ENCODE data around the gene ATP10A. TPM values are rescaled to one million over a fixed set of nuclear protein-coding genes. Genes with fewer than 3 reads are reported as not detected.

Gene ATP10A
- total and polyA plus RNA-seq, 9 of the 15 experiments (the other 6 are each of a cell fraction or from before 2014, with no cell fraction given) = 0.09 TPM; not detected in 8

GRCh38 chr15:25897658-25898057 is 34.5 kb upstream of the ATP10A start:
- in situ Hi-C loops (cut with MboI) = no loop called here
- CTCF ChIA-PET (ENCODE audit: low intra/inter-chr PET ratio) = no interaction called here
- no peak for FAIRE-seq

DNA sequence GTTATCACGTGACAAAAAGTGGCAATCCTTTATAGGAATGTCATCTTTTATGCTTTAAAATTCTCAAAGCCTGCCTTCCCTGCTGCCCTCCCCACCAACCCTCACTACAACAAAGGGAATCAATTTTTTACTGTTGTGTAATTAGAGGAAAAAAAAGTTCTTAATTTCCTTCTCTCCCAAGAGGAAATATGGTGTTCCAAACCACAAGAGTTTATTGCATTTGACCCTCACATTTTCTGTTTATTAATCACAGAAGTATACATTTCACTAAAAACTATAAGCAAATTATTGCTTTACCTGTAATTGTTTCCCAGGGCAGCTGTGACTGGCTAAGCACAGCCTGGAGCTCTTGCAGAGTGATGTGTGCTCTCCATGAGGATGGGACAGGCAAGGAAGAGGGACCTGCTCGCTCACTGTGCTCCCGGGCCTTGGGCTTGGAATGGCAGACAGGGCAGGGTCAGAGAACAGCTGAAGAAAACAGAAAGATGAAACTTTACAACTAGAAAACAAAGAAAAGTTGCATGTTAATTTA is 31.3 kb upstream of the ATP10A start:
- ATAC-seq (no peak), FAIRE-seq (no peak), DNase-seq (ENCODE audit: extremely low read depth in 1 of 4, low spot score in 3 of 4) (no peak)
- H3K79me2 ChIP-seq (ENCODE audit: control insufficient read depth, insufficient read depth, low read length) = no peaks in the 10 kb centered on the region
- no peaks in the 10 kb centered on the region for H3K27me3 ChIP-seq (ENCODE audit: control insufficient read depth in 2 of 2, insufficient read depth in 2 of 2, low read length in 2 of 2)
- no peaks in the 10 kb centered on the region for H3K9me3 ChIP-seq (replicated peaks; ENCODE audit: control insufficient read depth, insufficient read depth, low read depth, low read length)
- H4K20me1 ChIP-seq (replicated peaks; ENCODE audit: control insufficient read depth, insufficient read depth, low read length) = no peaks in the 10 kb centered on the region
- BruUV-seq (replicated peaks) = no TSS peak
- ChIA-PET POLR2A (no interaction called here), CTCF (ENCODE audit: low intra/inter-chr PET ratio) (no interaction called here)
- no peaks in the 10 kb centered on the region for H3K9me1 ChIP-seq (ENCODE audit: control insufficient read depth, insufficient read depth, low read length)
- no peaks in the 10 kb centered on the region for H3K36me3 ChIP-seq (ENCODE audit: control insufficient read depth, insufficient read depth, low read length)
- no peak overlapping the region for H3K27ac ChIP-seq (ENCODE audit: extremely low read depth, low read depth, low read length)
- no peak for TF ChIP-seq SMARCA4 (IDR thresholded peaks at IDR 0.05)
- no peak for TF ChIP-seq GTF2B (IDR thresholded peaks at IDR 0.05; ENCODE audit: extremely low read depth, insufficient read length)
- TF ChIP-seq HDGF (IDR thresholded peaks at IDR 0.05) = no peak
- TF ChIP-seq EZH2 (IDR thresholded peaks at IDR 0.05; ENCODE audit: borderline replicate concordance, low read depth, low read length) = no peak
- TF ChIP-seq SETDB1 (IDR thresholded peaks at IDR 0.05; ENCODE audit: low read length) = no peak
- TF ChIP-seq NKRF (IDR thresholded peaks at IDR 0.05; ENCODE audit: borderline replicate concordance) = no peak
- TF ChIP-seq ADNP (tag; IDR thresholded peaks at IDR 0.05) = no peak
- no peak for TF ChIP-seq CCAR2 (IDR thresholded peaks at IDR 0.05; ENCODE audit: low read depth, low read length)
- no peak for TF ChIP-seq CREBBP (IDR thresholded peaks at IDR 0.05; ENCODE audit: low read depth, low read length)
- no peak for TF ChIP-seq HIVEP1 (CRISPR knock-in tag; IDR thresholded peaks at IDR 0.05)
- TF ChIP-seq FIP1L1 (IDR thresholded peaks at IDR 0.05; ENCODE audit: low read depth, low read length, poor library complexity, severe bottlenecking) = no peak
- no peak for TF ChIP-seq NR2C1 (IDR thresholded peaks at IDR 0.05)
- TF ChIP-seq NR2C1 (tag; IDR thresholded peaks at IDR 0.05) = no peak
- no peak for TF ChIP-seq ZNF644 (tag; IDR thresholded peaks at IDR 0.05; ENCODE audit: low read depth)
- TF ChIP-seq ZSCAN29 (IDR thresholded peaks at IDR 0.05) = no peak
- TF ChIP-seq XRCC3 (IDR thresholded peaks at IDR 0.05) = no peak
- TF ChIP-seq PML (IDR thresholded peaks at IDR 0.05; ENCODE audit: low read length) = no peak
- H3K9ac ChIP-seq (ENCODE audit: insufficient read depth in 1 of 2, low read depth in 2 of 2, low read length in 2 of 2) = no peak overlapping the region
- H3K4me2 ChIP-seq (ENCODE audit: insufficient read depth, low read length) = no peak overlapping the region
- H3K4me1 ChIP-seq (replicated peaks in 1 of 2; ENCODE audit: control insufficient read depth in 2 of 2, insufficient read depth in 2 of 2, low read length in 2 of 2) = no peaks in the 10 kb centered on the region
- H2AFZ ChIP-seq (ENCODE audit: low read depth, low read length) = no peak overlapping the region
- in situ Hi-C loops (cut with MboI) (no loop called here), intact Hi-C loops (cut with micrococcal nuclease) (no loop called here)
- no peak overlapping the region for H3K4me3 ChIP-seq
- WGBS (ENCODE audit: insufficient coverage, low coverage, missing lambda C conversion rate) = 0% methylated on average over 3 of the region's 3 CpGs

More at GRCh38 chr15:25897658-25898057, 34.5 kb upstream of the ATP10A start:
- BruUV-seq (replicated peaks) = no TSS peak
- Histone ChIP-seq H3K9me1 (ENCODE audit: control insufficient read depth, insufficient read depth, low read length) (no peaks in the 10 kb centered on the region), H3K4me3 (no peak overlapping the region), H3K36me3 (ENCODE audit: control insufficient read depth, insufficient read depth, low read length) (no peaks in the 10 kb centered on the region), H4K20me1 (replicated peaks; ENCODE audit: control insufficient read depth, insufficient read depth, low read length) (no peaks in the 10 kb centered on the region), H3K4me2 (ENCODE audit: insufficient read depth, low read length) (no peak overlapping the region), H3K79me2 (ENCODE audit: control insufficient read depth, insufficient read depth, low read length) (no peaks in the 10 kb centered on the region), H3K27ac (ENCODE audit: extremely low read depth, low read depth, low read length) (no peak overlapping the region), H2AFZ (ENCODE audit: low read depth, low read length) (no peak overlapping the region), H3K4me1 (replicated peaks in 1 of 2; ENCODE audit: control insufficient read depth in 2 of 2, insufficient read depth in 2 of 2, low read length in 2 of 2) (no peaks in the 10 kb centered on the region), H3K9ac (ENCODE audit: insufficient read depth in 1 of 2, low read depth in 2 of 2, low read length in 2 of 2) (no peak overlapping the region), H3K9me3 (replicated peaks; ENCODE audit: control insufficient read depth, insufficient read depth, low read depth, low read length) (no peaks in the 10 kb centered on the region), H3K27me3 (ENCODE audit: control insufficient read depth in 2 of 2, insufficient read depth in 2 of 2, low read length in 2 of 2) (no peaks in the 10 kb centered on the region; a peak in 1 of 5 replicates)
- TF ChIP-seq RBM34 (IDR thresholded peaks at IDR 0.05; ENCODE audit: borderline replicate concordance, insufficient read depth, low read length) = no peak
- TF ChIP-seq EGR1 (conservative IDR thresholded peaks at IDR 0.05) = no peak
- TF ChIP-seq CBX5 (IDR thresholded peaks at IDR 0.05; ENCODE audit: borderline replicate concordance, low read depth) = no peak
- POLR2A ChIA-PET = no interaction called here
- intact Hi-C loops (cut with micrococcal nuclease) = no loop called here
- no peak for DNase-seq (ENCODE audit: extremely low read depth in 1 of 4, low spot score in 3 of 4)
- ATAC-seq = no peak
